ENCODE results near the gene SVIL.

DNA sequence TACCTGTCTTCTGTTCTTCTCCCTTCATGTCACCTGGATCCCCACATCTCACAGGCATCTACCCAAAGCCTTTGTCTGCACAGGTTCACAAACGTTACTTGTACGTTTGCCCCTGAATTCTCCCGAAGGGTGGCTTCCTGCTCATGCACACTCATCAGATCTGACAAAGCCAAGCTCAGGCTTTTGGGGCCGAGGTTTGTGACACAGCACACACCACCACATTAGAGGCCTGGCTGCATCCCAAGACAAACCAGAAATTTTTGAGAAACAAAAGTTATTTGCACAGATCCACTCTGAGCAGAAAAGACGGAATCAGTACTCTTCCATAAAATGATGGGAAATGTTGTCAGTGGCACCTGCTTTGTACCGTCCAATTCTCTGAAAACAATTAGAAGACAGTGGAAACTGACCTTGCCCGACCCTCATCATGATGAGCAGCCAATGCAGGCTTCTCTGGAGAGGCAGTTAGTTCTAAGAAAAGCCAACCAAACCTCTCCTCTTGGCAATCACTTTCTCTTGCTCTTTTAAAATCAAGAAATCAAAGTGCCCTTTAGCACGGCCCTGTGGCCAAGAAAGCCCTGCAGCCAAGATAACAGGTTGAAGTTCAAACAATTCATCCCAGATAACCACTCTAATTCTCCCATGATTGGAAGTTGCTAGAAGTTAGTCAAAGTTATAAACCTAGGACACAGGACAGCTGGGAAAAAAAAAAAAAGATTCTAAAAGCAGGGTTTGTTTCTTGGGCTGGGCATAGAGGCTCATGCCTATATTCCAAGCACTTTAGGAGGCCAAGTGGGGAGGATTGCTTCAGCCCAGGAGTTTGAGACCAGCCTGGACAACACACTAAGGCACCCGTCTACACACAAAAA is 13.6 kb upstream of the SVIL start:
- TF ChIP-seq POLR2A (IDR thresholded peaks at IDR 0.05) (no peak), EP300 (IDR thresholded peaks at IDR 0.05) (no peak), CTCF (IDR thresholded peaks at IDR 0.05) (no peak), POLR2AphosphoS5 (IDR thresholded peaks at IDR 0.05) (no peak)
